Endometrium (tissue), 2 donors: ENCODE measurements around the gene KCNQ5.

ENCODE experiments used
- FAIRE-seq: peaks from 2 replicates; lab custom pipeline; 2012; peaks lifted over from hg19 to GRCh38; lab: Jason Lieb, UNC
- donor health status: control.
- donor health status: control.

Gene KCNQ5

GRCh38 chr6:73129653-73130443 is 508.0 kb downstream of the KCNQ5 start:
- no peak for FAIRE-seq

- no peak for FAIRE-seq
These were observed 509.8 kb downstream of the KCNQ5 start for GRCh38 chr6:73131706-73132105.

- FAIRE-seq, result no peak
These were observed 512.7 kb downstream of the KCNQ5 start for GRCh38 chr6:73134588-73134987.

GRCh38 chr6:73139681-73140383 is 518.0 kb downstream of the KCNQ5 start:
- FAIRE-seq, result no peak

GRCh38 chr6:73143551-73143950 is 521.7 kb downstream of the KCNQ5 start:
- FAIRE-seq, result no peak

GRCh38 chr6:73144516-73144915 is 522.7 kb downstream of the KCNQ5 start:
- FAIRE-seq, result no peak

- no peak for FAIRE-seq
These were observed 523.8 kb downstream of the KCNQ5 start for GRCh38 chr6:73145690-73146089.

GRCh38 chr6:73151732-73152131 is 529.9 kb downstream of the KCNQ5 start:
- FAIRE-seq, result no peak

GRCh38 chr6:73152556-73152955 is 530.7 kb downstream of the KCNQ5 start:
- no peak for FAIRE-seq

- FAIRE-seq, result no peak
These were observed 531.3 kb downstream of the KCNQ5 start for GRCh38 chr6:73152966-73153757.

GRCh38 chr6:73156793-73157767 is 535.2 kb downstream of the KCNQ5 start:
- no peak for FAIRE-seq

- no peak for FAIRE-seq
These were observed 536.0 kb downstream of the KCNQ5 start for GRCh38 chr6:73157870-73158269.

- no peak for FAIRE-seq
These were observed 547.2 kb downstream of the KCNQ5 start for GRCh38 chr6:73169111-73169510.

- no peak for FAIRE-seq
These were observed 547.8 kb downstream of the KCNQ5 start for GRCh38 chr6:73169633-73170032.

GRCh38 chr6:73174646-73175045 is 552.8 kb downstream of the KCNQ5 start:
- FAIRE-seq, result no peak

GRCh38 chr6:73176057-73176456 is 554.2 kb downstream of the KCNQ5 start:
- no peak for FAIRE-seq

- no peak for FAIRE-seq
These were observed 555.5 kb downstream of the KCNQ5 start for GRCh38 chr6:73177221-73177944.

GRCh38 chr6:73180076-73180738 is 558.3 kb downstream of the KCNQ5 start:
- FAIRE-seq, result no peak

GRCh38 chr6:73180763-73181619 is 559.1 kb downstream of the KCNQ5 start:
- FAIRE-seq, result peak; percentile 70
